GM23338 (cell line): ENCODE results near the gene GALE. TPM values are rescaled to one million over a fixed set of nuclear protein-coding genes. Genes with fewer than 3 reads are reported as not detected.

ENCODE experiments used
- ATAC-seq: fragments of 200-7000 bp; cut with Tn5 transposase; 3 replicates; pipeline ENCODE4 v1.9.1; 2020
- DNase-seq: peaks from one replicate; pipeline ENCODE4 v3.0.0-alpha.2; 2015; ENCODE audit warnings: low spot score
- H2AFZ ChIP-seq: fragments of 200-600 bp; sonication (generic); 2 replicates; pipeline ENCODE4 v1.8.0; 2016; ENCODE audit warnings: antibody characterized with exemption, mild to moderate bottlenecking, moderate library complexity
- H3F3A ChIP-seq: fragments of 200-600 bp; sonication (generic); replicated peaks from 2 replicates; pipeline ENCODE4 v1.8.0; 2017; ENCODE audit warnings: antibody characterized with exemption, mixed run types, low read depth
- H3K27ac ChIP-seq: fragments of 200-600 bp; sonication (generic); 2 replicates; pipeline ENCODE4 v1.6.1; 2016; ENCODE audit warnings: low read depth
- H3K27me3 ChIP-seq: fragments of 200-600 bp; sonication (generic); 2 replicates; pipeline ENCODE4 v1.8.0; 2016; ENCODE audit warnings: mild to moderate bottlenecking, mixed run types, moderate library complexity; ENCODE audit not compliant: insufficient read depth
- H3K36me3 ChIP-seq: fragments of 200-600 bp; sonication (generic); 2 replicates; pipeline ENCODE4 v1.8.0; 2016; ENCODE audit warnings: mild to moderate bottlenecking; ENCODE audit not compliant: insufficient read depth
- H3K4me1 ChIP-seq: fragments of 200-600 bp; sonication (generic); 2 replicates; pipeline ENCODE4 v1.8.0; 2016; ENCODE audit warnings: mild to moderate bottlenecking, moderate library complexity; ENCODE audit not compliant: insufficient read depth
- H3K4me2 ChIP-seq: fragments of 200-600 bp; sonication (generic); 2 replicates; pipeline ENCODE4 v1.7.1; 2017; ENCODE audit warnings: mixed run types
- H3K4me3 ChIP-seq: fragments of 200-600 bp; sonication (generic); 2 replicates; pipeline ENCODE4 v1.6.1; 2016; ENCODE audit warnings: mixed run types
- H3K79me2 ChIP-seq: fragments of 200-600 bp; sonication (generic); replicated peaks from 2 replicates; pipeline ENCODE4 v1.8.0; 2017; ENCODE audit warnings: mild to moderate bottlenecking; ENCODE audit not compliant: insufficient read depth
- H3K9me2 ChIP-seq: fragments of 200-600 bp; sonication (generic); 2 replicates; pipeline ENCODE4 v1.8.0; 2017; ENCODE audit not compliant: insufficient read depth
- H4K20me1 ChIP-seq: fragments of 200-600 bp; sonication (generic); replicated peaks from 2 replicates; pipeline ENCODE4 v1.8.0; 2017; ENCODE audit warnings: mild to moderate bottlenecking; ENCODE audit not compliant: insufficient read depth
- H3K27ac Mint-ChIP-seq: 2 replicates; pipeline ENCODE4 v1.8.0; 2020; ENCODE audit warnings: inconsistent platforms, mild to moderate bottlenecking, moderate library complexity, mixed read lengths
- H3K27me3 Mint-ChIP-seq: 3 replicates; pipeline ENCODE4 v1.8.0; 2022; ENCODE audit warnings: low read depth, mild to moderate bottlenecking, moderate library complexity, mixed read lengths, inconsistent platforms; ENCODE audit not compliant: insufficient read depth, poor library complexity
- H3K36me3 Mint-ChIP-seq: 3 replicates; pipeline ENCODE4 v1.8.0; 2021; ENCODE audit warnings: low read depth, mild to moderate bottlenecking, inconsistent platforms, moderate library complexity, mixed read lengths
- H3K4me1 Mint-ChIP-seq: 3 replicates; pipeline ENCODE4 v1.8.0; 2020; ENCODE audit warnings: mild to moderate bottlenecking, inconsistent platforms, mixed read lengths
- H3K4me3 Mint-ChIP-seq: 3 replicates; pipeline ENCODE4 v1.8.0; 2021; ENCODE audit warnings: moderate library complexity, mild to moderate bottlenecking, inconsistent platforms, mixed read lengths
- H3K9me3 Mint-ChIP-seq: 3 replicates; pipeline ENCODE4 v1.8.0; 2020; ENCODE audit warnings: moderate library complexity, mild to moderate bottlenecking, inconsistent platforms, mixed read lengths
- EZH2 ChIP-seq: fragments of 200-600 bp; sonication (generic); IDR thresholded peaks from one replicate; pipeline ENCODE4 v1.8.0; 2017; ENCODE audit warnings: antibody characterized with exemption, mild to moderate bottlenecking, low read depth; ENCODE audit not compliant: unreplicated experiment
- EZH2phosphoT487 ChIP-seq: fragments of 200-600 bp; sonication (generic); IDR thresholded peaks from one replicate; pipeline ENCODE4 v1.8.1; 2018; ENCODE audit warnings: antibody characterized with exemption; ENCODE audit not compliant: unreplicated experiment
- JUNB ChIP-seq: IDR thresholded peaks from one replicate; pipeline ENCODE4 v1.6.1; 2016; ENCODE audit warnings: antibody characterized with exemption; ENCODE audit not compliant: unreplicated experiment
- NANOG ChIP-seq: IDR thresholded peaks from 2 replicates; pipeline ENCODE4 v1.6.1; 2016; ENCODE audit warnings: antibody characterized with exemption, borderline replicate concordance
- POLR2AphosphoS5 ChIP-seq: IDR thresholded peaks from 2 replicates; pipeline ENCODE4 v1.6.1; 2016; ENCODE audit warnings: antibody characterized with exemption, low read depth
- REST ChIP-seq: IDR thresholded peaks from one replicate; pipeline ENCODE4 v1.6.1; 2018; ENCODE audit warnings: antibody characterized with exemption; ENCODE audit not compliant: unreplicated experiment
- ZNF114 ChIP-seq: fragments of 250-450 bp; sonication (Bioruptor Pico); IDR thresholded peaks from 2 replicates; pipeline ENCODE4 v1.5.0; 2020; ENCODE audit warnings: mild to moderate bottlenecking, moderate library complexity
- ZNF331 ChIP-seq: fragments of 250-450 bp; sonication (Bioruptor Pico); IDR thresholded peaks from 2 replicates; pipeline ENCODE4 v1.5.0; 2020; ENCODE audit warnings: low read depth, mild to moderate bottlenecking, moderate library complexity
- polyA plus RNA-seq: library from polyadenylated mRNA; unstranded; fragments of >200 nt; fragmentation: Nextera tagmentation; extraction: Ambion mirVana; gene quantifications from 2 replicates; pipeline ENCODE4 v1.2.1, GENCODE V29; 2016
- total RNA-seq: library from RNA; depleted of rRNA; stranded (reverse); fragments of >200 nt; shearing (Covaris generic); gene quantifications from 2 replicates; pipeline ENCODE4 v1.2.3, GENCODE V29; 2014
- TF ChIP-seq, protein P1 (sequence below): IDR thresholded peaks from 2 replicates; pipeline ENCODE4 v1.6.1; 2016; ENCODE audit warnings: antibody characterized with exemption
- TF ChIP-seq, protein P2 (sequence below): fragments of 250-450 bp; sonication (Bioruptor Pico); IDR thresholded peaks from 2 replicates; pipeline ENCODE4 v1.5.0; 2020; ENCODE audit warnings: mild to moderate bottlenecking, moderate library complexity

Gene GALE
- total and polyA plus RNA-seq, 2 experiments from 2014 or later = 28.1 to 31.7 TPM

- TF ChIP-seq, protein P1, sequence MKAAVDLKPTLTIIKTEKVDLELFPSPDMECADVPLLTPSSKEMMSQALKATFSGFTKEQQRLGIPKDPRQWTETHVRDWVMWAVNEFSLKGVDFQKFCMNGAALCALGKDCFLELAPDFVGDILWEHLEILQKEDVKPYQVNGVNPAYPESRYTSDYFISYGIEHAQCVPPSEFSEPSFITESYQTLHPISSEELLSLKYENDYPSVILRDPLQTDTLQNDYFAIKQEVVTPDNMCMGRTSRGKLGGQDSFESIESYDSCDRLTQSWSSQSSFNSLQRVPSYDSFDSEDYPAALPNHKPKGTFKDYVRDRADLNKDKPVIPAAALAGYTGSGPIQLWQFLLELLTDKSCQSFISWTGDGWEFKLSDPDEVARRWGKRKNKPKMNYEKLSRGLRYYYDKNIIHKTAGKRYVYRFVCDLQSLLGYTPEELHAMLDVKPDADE = no peak
- no peak for TF ChIP-seq ZNF114 (CRISPR knock-in tag)
- no peak for TF ChIP-seq ZNF331
- TF ChIP-seq EZH2phosphoT487 = no peak
- TF ChIP-seq NANOG = no peak
- no peak for TF ChIP-seq REST
Observed at GRCh38 chr1:23763041-23763577, 37.4 kb downstream of the GALE start (continued).

GRCh38 chr1:23759277-23759676 lies 41.3 kb downstream of the GALE start:
- H3K4me1 ChIP-seq = no peaks in the 10 kb centered on the region
- no peak for DNase-seq
- no peaks in the 10 kb centered on the region for H3K9me2 ChIP-seq
- H3K79me2 ChIP-seq = 0 out of 2 replicates have a peak, but pooled peaks cover 3% of the 10 kb centered on the region
- H3K4me2 ChIP-seq = no peak overlapping the region
- no peak overlapping the region for H3K4me3 ChIP-seq
- no peak overlapping the region for H3K4me3 Mint-ChIP-seq
- H3K27me3 ChIP-seq = no peaks in the 10 kb centered on the region
- no peaks in the 10 kb centered on the region for H3K9me3 Mint-ChIP-seq
- peaks cover 7% of the 10 kb centered on the region for H3F3A ChIP-seq
- peaks cover 19% of the 10 kb centered on the region for H4K20me1 ChIP-seq
- H3K36me3 Mint-ChIP-seq = peaks cover 77% of the 10 kb centered on the region
- no peak for ATAC-seq
- 0 out of 2 replicates have a peak overlapping the region, but pooled peaks have one; percentile 66 for H3K27ac ChIP-seq
- H3K27ac Mint-ChIP-seq = no peak overlapping the region
- H2AFZ ChIP-seq = no peak overlapping the region
- no peaks in the 10 kb centered on the region for H3K4me1 Mint-ChIP-seq
- H3K27me3 Mint-ChIP-seq = peaks cover 11% of the 10 kb centered on the region
- peaks cover 57% of the 10 kb centered on the region for H3K36me3 ChIP-seq
- TF ChIP-seq, protein P1 = no peak
- TF ChIP-seq, protein P2, sequence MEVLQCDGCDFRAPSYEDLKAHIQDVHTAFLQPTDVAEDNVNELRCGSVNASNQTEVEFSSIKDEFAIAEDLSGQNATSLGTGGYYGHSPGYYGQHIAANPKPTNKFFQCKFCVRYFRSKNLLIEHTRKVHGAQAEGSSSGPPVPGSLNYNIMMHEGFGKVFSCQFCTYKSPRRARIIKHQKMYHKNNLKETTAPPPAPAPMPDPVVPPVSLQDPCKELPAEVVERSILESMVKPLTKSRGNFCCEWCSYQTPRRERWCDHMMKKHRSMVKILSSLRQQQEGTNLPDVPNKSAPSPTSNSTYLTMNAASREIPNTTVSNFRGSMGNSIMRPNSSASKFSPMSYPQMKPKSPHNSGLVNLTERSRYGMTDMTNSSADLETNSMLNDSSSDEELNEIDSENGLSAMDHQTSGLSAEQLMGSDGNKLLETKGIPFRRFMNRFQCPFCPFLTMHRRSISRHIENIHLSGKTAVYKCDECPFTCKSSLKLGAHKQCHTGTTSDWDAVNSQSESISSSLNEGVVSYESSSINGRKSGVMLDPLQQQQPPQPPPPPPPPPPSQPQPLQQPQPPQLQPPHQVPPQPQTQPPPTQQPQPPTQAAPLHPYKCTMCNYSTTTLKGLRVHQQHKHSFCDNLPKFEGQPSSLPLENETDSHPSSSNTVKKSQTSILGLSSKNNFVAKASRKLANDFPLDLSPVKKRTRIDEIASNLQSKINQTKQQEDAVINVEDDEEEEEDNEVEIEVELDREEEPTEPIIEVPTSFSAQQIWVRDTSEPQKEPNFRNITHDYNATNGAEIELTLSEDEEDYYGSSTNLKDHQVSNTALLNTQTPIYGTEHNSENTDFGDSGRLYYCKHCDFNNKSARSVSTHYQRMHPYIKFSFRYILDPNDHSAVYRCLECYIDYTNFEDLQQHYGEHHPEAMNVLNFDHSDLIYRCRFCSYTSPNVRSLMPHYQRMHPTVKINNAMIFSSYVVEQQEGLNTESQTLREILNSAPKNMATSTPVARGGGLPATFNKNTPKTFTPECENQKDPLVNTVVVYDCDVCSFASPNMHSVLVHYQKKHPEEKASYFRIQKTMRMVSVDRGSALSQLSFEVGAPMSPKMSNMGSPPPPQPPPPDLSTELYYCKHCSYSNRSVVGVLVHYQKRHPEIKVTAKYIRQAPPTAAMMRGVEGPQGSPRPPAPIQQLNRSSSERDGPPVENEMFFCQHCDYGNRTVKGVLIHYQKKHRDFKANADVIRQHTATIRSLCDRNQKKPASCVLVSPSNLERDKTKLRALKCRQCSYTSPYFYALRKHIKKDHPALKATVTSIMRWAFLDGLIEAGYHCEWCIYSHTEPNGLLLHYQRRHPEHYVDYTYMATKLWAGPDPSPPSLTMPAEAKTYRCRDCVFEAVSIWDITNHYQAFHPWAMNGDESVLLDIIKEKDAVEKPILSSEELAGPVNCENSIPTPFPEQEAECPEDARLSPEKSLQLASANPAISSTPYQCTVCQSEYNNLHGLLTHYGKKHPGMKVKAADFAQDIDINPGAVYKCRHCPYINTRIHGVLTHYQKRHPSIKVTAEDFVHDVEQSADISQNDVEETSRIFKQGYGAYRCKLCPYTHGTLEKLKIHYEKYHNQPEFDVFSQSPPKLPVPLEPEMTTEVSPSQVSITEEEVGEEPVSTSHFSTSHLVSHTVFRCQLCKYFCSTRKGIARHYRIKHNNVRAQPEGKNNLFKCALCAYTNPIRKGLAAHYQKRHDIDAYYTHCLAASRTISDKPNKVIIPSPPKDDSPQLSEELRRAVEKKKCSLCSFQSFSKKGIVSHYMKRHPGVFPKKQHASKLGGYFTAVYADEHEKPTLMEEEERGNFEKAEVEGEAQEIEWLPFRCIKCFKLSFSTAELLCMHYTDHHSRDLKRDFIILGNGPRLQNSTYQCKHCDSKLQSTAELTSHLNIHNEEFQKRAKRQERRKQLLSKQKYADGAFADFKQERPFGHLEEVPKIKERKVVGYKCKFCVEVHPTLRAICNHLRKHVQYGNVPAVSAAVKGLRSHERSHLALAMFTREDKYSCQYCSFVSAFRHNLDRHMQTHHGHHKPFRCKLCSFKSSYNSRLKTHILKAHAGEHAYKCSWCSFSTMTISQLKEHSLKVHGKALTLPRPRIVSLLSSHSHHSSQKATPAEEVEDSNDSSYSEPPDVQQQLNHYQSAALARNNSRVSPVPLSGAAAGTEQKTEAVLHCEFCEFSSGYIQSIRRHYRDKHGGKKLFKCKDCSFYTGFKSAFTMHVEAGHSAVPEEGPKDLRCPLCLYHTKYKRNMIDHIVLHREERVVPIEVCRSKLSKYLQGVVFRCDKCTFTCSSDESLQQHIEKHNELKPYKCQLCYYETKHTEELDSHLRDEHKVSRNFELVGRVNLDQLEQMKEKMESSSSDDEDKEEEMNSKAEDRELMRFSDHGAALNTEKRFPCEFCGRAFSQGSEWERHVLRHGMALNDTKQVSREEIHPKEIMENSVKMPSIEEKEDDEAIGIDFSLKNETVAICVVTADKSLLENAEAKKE (CRISPR knock-in tag) = no peak
- TF ChIP-seq EZH2 (no peak), POLR2AphosphoS5 (no peak), JUNB (no peak), ZNF114 (CRISPR knock-in tag) (no peak)
